ENCODE data around the gene MTUS2. TPM values are rescaled to one million over a fixed set of nuclear protein-coding genes. Genes with fewer than 3 reads are reported as not detected.

The MTUS2 gene
- total and polyA plus RNA-seq, 9 of the 15 experiments (the other 6 are each of a cell fraction or from before 2014, with no cell fraction given): 0.01 to 0.28 (median 0.06) TPM; not detected in 1

- TF ChIP-seq, protein P1, sequence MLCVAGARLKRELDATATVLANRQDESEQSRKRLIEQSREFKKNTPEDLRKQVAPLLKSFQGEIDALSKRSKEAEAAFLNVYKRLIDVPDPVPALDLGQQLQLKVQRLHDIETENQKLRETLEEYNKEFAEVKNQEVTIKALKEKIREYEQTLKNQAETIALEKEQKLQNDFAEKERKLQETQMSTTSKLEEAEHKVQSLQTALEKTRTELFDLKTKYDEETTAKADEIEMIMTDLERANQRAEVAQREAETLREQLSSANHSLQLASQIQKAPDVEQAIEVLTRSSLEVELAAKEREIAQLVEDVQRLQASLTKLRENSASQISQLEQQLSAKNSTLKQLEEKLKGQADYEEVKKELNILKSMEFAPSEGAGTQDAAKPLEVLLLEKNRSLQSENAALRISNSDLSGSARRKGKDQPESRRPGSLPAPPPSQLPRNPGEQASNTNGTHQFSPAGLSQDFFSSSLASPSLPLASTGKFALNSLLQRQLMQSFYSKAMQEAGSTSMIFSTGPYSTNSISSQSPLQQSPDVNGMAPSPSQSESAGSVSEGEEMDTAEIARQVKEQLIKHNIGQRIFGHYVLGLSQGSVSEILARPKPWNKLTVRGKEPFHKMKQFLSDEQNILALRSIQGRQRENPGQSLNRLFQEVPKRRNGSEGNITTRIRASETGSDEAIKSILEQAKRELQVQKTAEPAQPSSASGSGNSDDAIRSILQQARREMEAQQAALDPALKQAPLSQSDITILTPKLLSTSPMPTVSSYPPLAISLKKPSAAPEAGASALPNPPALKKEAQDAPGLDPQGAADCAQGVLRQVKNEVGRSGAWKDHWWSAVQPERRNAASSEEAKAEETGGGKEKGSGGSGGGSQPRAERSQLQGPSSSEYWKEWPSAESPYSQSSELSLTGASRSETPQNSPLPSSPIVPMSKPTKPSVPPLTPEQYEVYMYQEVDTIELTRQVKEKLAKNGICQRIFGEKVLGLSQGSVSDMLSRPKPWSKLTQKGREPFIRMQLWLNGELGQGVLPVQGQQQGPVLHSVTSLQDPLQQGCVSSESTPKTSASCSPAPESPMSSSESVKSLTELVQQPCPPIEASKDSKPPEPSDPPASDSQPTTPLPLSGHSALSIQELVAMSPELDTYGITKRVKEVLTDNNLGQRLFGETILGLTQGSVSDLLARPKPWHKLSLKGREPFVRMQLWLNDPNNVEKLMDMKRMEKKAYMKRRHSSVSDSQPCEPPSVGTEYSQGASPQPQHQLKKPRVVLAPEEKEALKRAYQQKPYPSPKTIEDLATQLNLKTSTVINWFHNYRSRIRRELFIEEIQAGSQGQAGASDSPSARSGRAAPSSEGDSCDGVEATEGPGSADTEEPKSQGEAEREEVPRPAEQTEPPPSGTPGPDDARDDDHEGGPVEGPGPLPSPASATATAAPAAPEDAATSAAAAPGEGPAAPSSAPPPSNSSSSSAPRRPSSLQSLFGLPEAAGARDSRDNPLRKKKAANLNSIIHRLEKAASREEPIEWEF (CRISPR knock-in tag; IDR thresholded peaks at IDR 0.05): no peak
- no peak for TF ChIP-seq CBFB (CRISPR knock-in tag; IDR thresholded peaks at IDR 0.05)
- no peak for TF ChIP-seq ZMIZ1 (IDR thresholded peaks at IDR 0.05; ENCODE audit: low read depth in 2 of 2, low read length in 2 of 2)
- no peak for TF ChIP-seq TCF7L2 (IDR thresholded peaks at IDR 0.05; ENCODE audit: low read depth, low read length)
- no peak for TF ChIP-seq NEUROD1 (IDR thresholded peaks at IDR 0.05; ENCODE audit: borderline replicate concordance, low read depth, low read length, partially characterized antibody)
- TF ChIP-seq SNIP1 (IDR thresholded peaks at IDR 0.05; ENCODE audit: low read depth): no peak
Measured at GRCh38 chr13:29193083-29193482, 372.9 kb downstream of the MTUS2 start (continued).

Data from K562 (cell line).